Right lobe of liver (tissue), 6 donors: ENCODE results near the gene CIAPIN1. TPM values are rescaled to one million over a fixed set of nuclear protein-coding genes. Genes with fewer than 3 reads are reported as not detected.
A peak's percentile ranks its signal among the peaks of the same experiment; 100 is the strongest.

ENCODE experiments used
- ATAC-seq, 4 donors: fragments of 200-7000 bp; cut with Tn5 transposase; one replicate each; pipeline ENCODE4 v1.9.1; 2020; ENCODE audit warnings: mild to moderate bottlenecking in 4 of 4, moderate library complexity in 4 of 4
- DNase-seq, 3 donors: peaks; one replicate each; pipeline ENCODE4 v3.0.0-alpha.2; 2020
- H3K27ac ChIP-seq, 3 donors: fragments of 200-600 bp; one replicate each; pipeline ENCODE4 v1.8.0; 2022
- H3K27me3 ChIP-seq, 2 donors: fragments of 200-600 bp; one replicate each; pipeline ENCODE4 v1.8.0; 2022
- H3K36me3 ChIP-seq, 4 donors: fragments of 200-600 bp; sonication (generic) in 1 of 4; one replicate each; pipeline versions ENCODE4 v1.5.1 to v1.8.0; 2017 to 2022; ENCODE audit warnings: control low read depth in 1 of 4
- H3K4me1 ChIP-seq, 4 donors: fragments of 200-600 bp; sonication (generic) in 1 of 4; one replicate each; pipeline versions ENCODE4 v1.5.1 to v1.8.0; 2017 to 2022; ENCODE audit warnings: control low read depth in 1 of 4
- H3K4me3 ChIP-seq, 3 donors: fragments of 200-600 bp; one replicate each; pipeline ENCODE4 v1.8.0; 2022
- H3K9me3 ChIP-seq, 4 donors: fragments of 200-600 bp; sonication (generic) in 1 of 4; one replicate each; pipeline versions ENCODE4 v1.5.1 to v1.8.0; 2017 to 2022; ENCODE audit warnings: control low read depth in 1 of 4
- CTCF ChIP-seq, 4 donors: fragments of 200-600 bp in 3 of 4; fragments of 450-650 bp in 1 of 4; IDR thresholded peaks; one replicate each; pipeline versions ENCODE4 v1.5.1 to v1.8.0; 2016 to 2022; ENCODE audit warnings: antibody characterized with exemption in 4 of 4, mild to moderate bottlenecking in 2 of 4
- POLR2A ChIP-seq: fragments of 450-650 bp; IDR thresholded peaks from one replicate; pipeline ENCODE4 v1.6.1; 2017; ENCODE audit warnings: antibody characterized with exemption, mild to moderate bottlenecking
- WGBS: methylation state at CpG from one replicate; pipeline ENCODE4 v1.1.6; 2018; ENCODE audit warnings: low coverage, low lambda C conversion rate; ENCODE audit not compliant: insufficient coverage; ENCODE audit errors: missing lambda C conversion rate; 5-methylcytosine and 5-hydroxymethylcytosine counted together
- intact Hi-C, 2 donors: fragments of 100-400 bp; cut with DNase I; formaldehyde crosslinking; loops; one replicate each; pipeline versions ENCODE4 v1.11.2 to v1.14.1; 2022
- total RNA-seq, 6 experiments: library from RNA; depleted of rRNA in 2 of 6; stranded (reverse); fragments of >200 nt in 2 of 6; fragmentation: NEBNext Ultra II Directional in 3 of 6; extraction: Animal tissue kit (Norgen Biotek cat#: 25700) in 3 of 6; gene quantifications; one replicate each; pipeline versions ENCODE4 v1.1.0 to v1.2.4, GENCODE V29; 2016 to 2023
- donor health status: DM: no; HTN: yes; CAD: no.
- donor health status: DM: no; HTN: no; CAD: no.
- donor health status: DM: no; HTN: no; CAD: no.
- donor health status: DM: no; HTN: yes; CAD: no.
- donor health status: DM: no; HTN: yes; CAD: no.

Gene CIAPIN1
- total RNA-seq, 6 experiments from 2014 or later, result 23.3 to 27.4 (median 23.9) TPM

DNA sequence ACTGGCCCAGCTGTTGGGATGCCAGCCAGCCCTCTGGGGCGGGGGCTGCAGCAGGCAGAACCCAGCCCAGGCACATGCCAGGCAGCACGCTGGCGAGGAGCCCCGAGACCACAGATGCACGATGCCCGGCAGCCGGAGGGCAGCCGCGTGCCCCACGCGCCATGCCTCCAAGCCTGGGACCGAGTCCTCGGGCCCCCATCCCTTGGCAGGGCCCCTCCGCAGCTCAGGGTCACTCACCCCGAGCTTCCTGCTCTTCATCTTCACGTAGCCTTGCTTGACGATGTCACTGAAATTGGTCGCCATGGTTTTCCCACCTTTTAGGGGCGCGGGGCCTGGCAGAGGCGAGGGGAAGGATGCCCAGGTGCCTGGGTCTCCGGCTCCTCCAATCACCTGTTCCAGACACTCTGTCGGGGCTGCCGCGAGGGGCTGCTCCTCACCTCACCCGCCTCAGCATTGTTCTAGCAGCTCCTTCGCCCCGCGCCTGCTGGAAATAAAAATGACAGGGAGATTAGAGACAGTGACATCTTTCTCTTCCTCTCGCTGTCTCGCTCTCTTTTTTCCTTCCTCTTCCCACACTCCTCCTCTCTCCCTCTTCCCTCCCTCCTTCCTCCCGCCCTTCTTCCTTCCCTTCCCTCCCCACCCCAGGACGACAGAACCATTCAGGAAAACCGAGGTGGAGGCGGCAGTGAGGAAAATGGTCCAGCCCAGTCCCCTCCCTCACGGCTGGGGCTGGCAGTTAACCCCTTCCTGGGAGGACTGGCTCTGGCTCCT, 32.2 kb upstream of the CIAPIN1 start:
- H3K4me1 ChIP-seq, result peaks cover 0 to 48% (median 13%) of the 10 kb centered on the region in 4 donors
- no peaks in the 10 kb centered on the region for H3K9me3 ChIP-seq
- WGBS, result 39% methylated on average over 19 of the region's 36 CpGs
- peaks cover 0 to 4% (median 1%) of the 10 kb centered on the region in 4 donors for H3K36me3 ChIP-seq
- ATAC-seq, result peak; percentile 14 to 27 (median 16)
- peak overlapping the region; percentile 36 to 45 (median 41) for H3K4me3 ChIP-seq
- intact Hi-C loops, result no loop called here
- no peak for DNase-seq
- TF ChIP-seq POLR2A (no peak), CTCF (IDR thresholded peaks at IDR 0.05) (no peak)
- H3K27me3 ChIP-seq, result no peaks in the 10 kb centered on the region
- peak overlapping the region; percentile 24 to 74 (median 57) for H3K27ac ChIP-seq

DNA sequence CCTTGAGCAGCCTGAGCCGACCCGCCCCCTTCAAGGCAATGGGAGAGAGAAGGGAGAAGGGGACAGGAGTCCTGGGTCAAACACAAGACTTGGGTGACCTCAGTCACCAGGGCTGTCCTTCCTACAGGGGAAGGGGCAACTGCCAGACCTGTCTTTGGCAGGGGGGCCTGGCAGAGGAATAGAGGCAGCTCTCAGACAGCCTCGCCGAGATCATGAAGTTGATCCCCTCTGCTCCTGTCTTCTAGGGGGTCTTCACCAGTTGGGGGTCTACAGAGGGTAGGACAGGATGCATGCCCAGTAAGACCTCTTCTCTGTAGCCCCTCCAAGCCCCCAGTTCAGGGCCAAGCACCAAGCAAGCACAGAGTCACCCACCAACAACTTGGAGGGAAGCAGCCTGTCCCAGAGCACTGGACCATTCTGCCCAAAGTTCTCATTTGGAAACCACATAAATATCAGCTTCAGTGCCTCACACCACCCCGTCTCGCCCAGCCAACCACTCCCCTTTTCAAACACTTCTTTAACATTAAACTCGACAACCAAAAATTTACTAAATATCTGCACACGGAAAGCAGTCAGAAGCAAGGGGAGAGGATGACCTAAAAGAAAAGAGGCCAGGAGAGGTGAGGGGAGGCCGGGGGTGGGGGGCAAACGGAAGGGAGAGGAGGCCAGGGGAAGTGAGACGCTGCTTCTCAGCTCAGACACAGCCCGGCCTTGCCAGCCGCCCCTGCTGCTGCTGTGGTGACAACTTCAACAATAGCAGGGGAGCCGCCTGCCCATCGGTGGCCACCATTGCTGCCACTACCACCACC, 31.4 kb upstream of the CIAPIN1 start:
- no peaks in the 10 kb centered on the region for H3K9me3 ChIP-seq
- peaks cover 0 to 11% (median 5%) of the 10 kb centered on the region in 4 donors for H3K36me3 ChIP-seq
- intact Hi-C loops, result no loop called here
- peak overlapping the region; percentile 36 to 45 (median 41) for H3K4me3 ChIP-seq
- peaks cover 0 to 48% (median 13%) of the 10 kb centered on the region in 4 donors for H3K4me1 ChIP-seq
- no peaks in the 10 kb centered on the region for H3K27me3 ChIP-seq
- peak overlapping the region in 1 of 3 donors; percentile 74 for H3K27ac ChIP-seq
- ATAC-seq (no peak), DNase-seq (no peak)
- WGBS, result 41% methylated on average over 9 of the region's 15 CpGs
- TF ChIP-seq POLR2A, result no peak
- no peak for TF ChIP-seq CTCF (IDR thresholded peaks at IDR 0.05)

GRCh38 chr16:57477531-57478202, 30.5 kb upstream of the CIAPIN1 start:
- H3K36me3 ChIP-seq, result peaks cover 0 to 20% (median 11%) of the 10 kb centered on the region in 4 donors
- no CpG with 5 or more reads among the region's 9 CpGs for WGBS
- DNase-seq, result peak in 1 of 3 donors; percentile 33
- no peak overlapping the region for H3K27ac ChIP-seq
- TF ChIP-seq CTCF (IDR thresholded peaks at IDR 0.05) (no peak), POLR2A (no peak)
- H3K4me3 ChIP-seq, result no peak overlapping the region
- no peaks in the 10 kb centered on the region for H3K27me3 ChIP-seq
- H3K4me1 ChIP-seq, result peaks cover 0 to 57% (median 17%) of the 10 kb centered on the region in 4 donors
- H3K9me3 ChIP-seq, result no peaks in the 10 kb centered on the region
- no peak for ATAC-seq
- intact Hi-C loops, result no loop called here

GRCh38 chr16:57476546-57477410, 29.6 kb upstream of the CIAPIN1 start:
- no peak for ATAC-seq
- WGBS, result 87% methylated on average over 3 of the region's 6 CpGs
- DNase-seq, result peak in 1 of 3 donors; percentile 34
- Histone ChIP-seq H3K4me1 (peaks cover 0 to 65% (median 21%) of the 10 kb centered on the region in 4 donors), H3K4me3 (no peak overlapping the region), H3K36me3 (peaks cover 0 to 22% (median 13%) of the 10 kb centered on the region in 4 donors), H3K27me3 (no peaks in the 10 kb centered on the region), H3K27ac (no peak overlapping the region), H3K9me3 (no peaks in the 10 kb centered on the region)
- intact Hi-C loops, result no loop called here
- TF ChIP-seq CTCF (IDR thresholded peaks at IDR 0.05) (no peak), POLR2A (no peak)
